ENCODE data around the gene DOCK11.

Gene DOCK11

GRCh38 chrX:118530219-118530911 lies 34.8 kb downstream of the DOCK11 start:
- no peak for TF ChIP-seq CTCF (IDR thresholded peaks at IDR 0.05; ENCODE audit: low read depth, low read length, missing control alignments)
- DNase-seq (ENCODE audit: low read depth) = no peak
- no peak overlapping the region for H3K4me3 ChIP-seq (ENCODE audit: low read depth, low read length)

GRCh38 chrX:118534716-118535493 lies 39.3 kb downstream of the DOCK11 start:
- no peak for TF ChIP-seq CTCF (IDR thresholded peaks at IDR 0.05; ENCODE audit: low read depth, low read length, missing control alignments)
- no peak for DNase-seq (ENCODE audit: low read depth)
- no peak overlapping the region for H3K4me3 ChIP-seq (ENCODE audit: low read depth, low read length)

GRCh38 chrX:118536204-118536603 lies 40.6 kb downstream of the DOCK11 start:
- DNase-seq (ENCODE audit: low read depth) = no peak
- H3K4me3 ChIP-seq (ENCODE audit: low read depth, low read length) = no peak overlapping the region
- no peak for TF ChIP-seq CTCF (IDR thresholded peaks at IDR 0.05; ENCODE audit: low read depth, low read length, missing control alignments)

GRCh38 chrX:118536687-118537461 lies 41.3 kb downstream of the DOCK11 start:
- peak overlapping the region; percentile 37 for H3K4me3 ChIP-seq (ENCODE audit: low read depth, low read length)
- peak; percentile 48 for DNase-seq (ENCODE audit: low read depth)
- TF ChIP-seq CTCF (IDR thresholded peaks at IDR 0.05; ENCODE audit: low read depth, low read length, missing control alignments) = peak; percentile 53

GRCh38 chrX:118538386-118538785 lies 42.8 kb downstream of the DOCK11 start:
- peak overlapping the region; percentile 14; the same call in 1 of the 2 replicates for H3K4me3 ChIP-seq (ENCODE audit: low read depth, low read length)
- no peak for DNase-seq (ENCODE audit: low read depth)
- no peak for TF ChIP-seq CTCF (IDR thresholded peaks at IDR 0.05; ENCODE audit: low read depth, low read length, missing control alignments)

- TF ChIP-seq CTCF (IDR thresholded peaks at IDR 0.05; ENCODE audit: low read depth, low read length, missing control alignments) = no peak
- H3K4me3 ChIP-seq (ENCODE audit: low read depth, low read length) = no peak overlapping the region
- no peak for DNase-seq (ENCODE audit: low read depth)
Measured at GRCh38 chrX:118540342-118540741, 44.7 kb downstream of the DOCK11 start.

All from GM12864 (cell line).